BJ (cell line): ENCODE measurements around the gene PHF19. TPM values are rescaled to one million over a fixed set of nuclear protein-coding genes. Genes with fewer than 3 reads are reported as not detected.

ENCODE experiments used
- CTCF ChIA-PET: fragments of 350-600 bp; formaldehyde crosslinking; extraction: SDS; loops from one replicate; lab custom pipeline; 2021; ENCODE audit warnings: antibody characterized with exemption, inconsistent platforms; lab: Yijun Ruan, JAX
- POLR2A ChIA-PET: fragments of 300-600 bp; sonication (Branson Sonifier 250); formaldehyde crosslinking; extraction: SDS; loops from one replicate; lab custom pipeline; 2021; ENCODE audit warnings: antibody characterized with exemption; lab: Charles Lee
- DNase-seq: peaks from one replicate; pipeline ENCODE4 v3.0.0-alpha.2; 2011; ENCODE audit warnings: low read depth
- H3K27me3 ChIP-seq: 2 replicates; pipeline ENCODE4 v1.6.0; 2011; ENCODE audit warnings: low read length; ENCODE audit not compliant: control insufficient read depth, insufficient read depth
- H3K36me3 ChIP-seq: 2 replicates; pipeline ENCODE4 v1.5.1; 2011; ENCODE audit warnings: low read length; ENCODE audit not compliant: control insufficient read depth, insufficient read depth
- H3K4me3 ChIP-seq: 2 replicates; pipeline ENCODE4 v1.5.1; 2011; ENCODE audit warnings: low read depth, mild to moderate bottlenecking, control low read depth, low read length
- polyA plus RNA-seq: library from polyadenylated mRNA; depleted of rRNA; stranded (reverse); fragments of >200 nt; gene quantifications from 2 replicates; pipeline ENCODE4 v1.2.3, GENCODE V29; 2011
- TF ChIP-seq, protein P1 (sequence below): IDR thresholded peaks from 2 replicates; pipeline ENCODE4 v1.5.1; 2011; ENCODE audit warnings: low read depth, mild to moderate bottlenecking, control low read depth, inconsistent platforms, low read length, moderate library complexity; ENCODE audit not compliant: insufficient read depth

The PHF19 gene
- polyA plus RNA-seq, 1 experiment: 61.7 TPM

DNA sequence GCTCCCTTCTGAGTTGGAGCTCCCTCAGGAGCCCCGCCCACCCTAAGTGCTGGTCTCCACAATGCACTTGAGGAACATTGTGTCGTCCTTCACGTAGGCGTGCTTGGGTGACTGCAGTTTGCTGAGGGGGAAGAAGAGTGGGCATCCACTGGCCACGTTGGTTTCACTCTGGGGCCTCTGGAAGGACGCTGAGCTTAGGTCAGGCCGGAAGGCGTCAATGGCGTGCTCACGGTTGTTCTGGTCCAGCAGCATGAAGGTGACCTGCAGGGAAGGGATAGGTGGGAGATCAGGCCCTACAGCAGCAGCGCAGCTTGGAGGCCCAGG is 28.0 kb upstream of the PHF19 start:
- no peak overlapping the region for H3K4me3 ChIP-seq
- POLR2A ChIA-PET: no interaction called here
- no peaks in the 10 kb centered on the region for H3K36me3 ChIP-seq
- no peaks in the 10 kb centered on the region for H3K27me3 ChIP-seq
- no peak for DNase-seq
- CTCF ChIA-PET: no interaction called here
- TF ChIP-seq, protein P1, sequence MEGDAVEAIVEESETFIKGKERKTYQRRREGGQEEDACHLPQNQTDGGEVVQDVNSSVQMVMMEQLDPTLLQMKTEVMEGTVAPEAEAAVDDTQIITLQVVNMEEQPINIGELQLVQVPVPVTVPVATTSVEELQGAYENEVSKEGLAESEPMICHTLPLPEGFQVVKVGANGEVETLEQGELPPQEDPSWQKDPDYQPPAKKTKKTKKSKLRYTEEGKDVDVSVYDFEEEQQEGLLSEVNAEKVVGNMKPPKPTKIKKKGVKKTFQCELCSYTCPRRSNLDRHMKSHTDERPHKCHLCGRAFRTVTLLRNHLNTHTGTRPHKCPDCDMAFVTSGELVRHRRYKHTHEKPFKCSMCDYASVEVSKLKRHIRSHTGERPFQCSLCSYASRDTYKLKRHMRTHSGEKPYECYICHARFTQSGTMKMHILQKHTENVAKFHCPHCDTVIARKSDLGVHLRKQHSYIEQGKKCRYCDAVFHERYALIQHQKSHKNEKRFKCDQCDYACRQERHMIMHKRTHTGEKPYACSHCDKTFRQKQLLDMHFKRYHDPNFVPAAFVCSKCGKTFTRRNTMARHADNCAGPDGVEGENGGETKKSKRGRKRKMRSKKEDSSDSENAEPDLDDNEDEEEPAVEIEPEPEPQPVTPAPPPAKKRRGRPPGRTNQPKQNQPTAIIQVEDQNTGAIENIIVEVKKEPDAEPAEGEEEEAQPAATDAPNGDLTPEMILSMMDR: no peak

DNA sequence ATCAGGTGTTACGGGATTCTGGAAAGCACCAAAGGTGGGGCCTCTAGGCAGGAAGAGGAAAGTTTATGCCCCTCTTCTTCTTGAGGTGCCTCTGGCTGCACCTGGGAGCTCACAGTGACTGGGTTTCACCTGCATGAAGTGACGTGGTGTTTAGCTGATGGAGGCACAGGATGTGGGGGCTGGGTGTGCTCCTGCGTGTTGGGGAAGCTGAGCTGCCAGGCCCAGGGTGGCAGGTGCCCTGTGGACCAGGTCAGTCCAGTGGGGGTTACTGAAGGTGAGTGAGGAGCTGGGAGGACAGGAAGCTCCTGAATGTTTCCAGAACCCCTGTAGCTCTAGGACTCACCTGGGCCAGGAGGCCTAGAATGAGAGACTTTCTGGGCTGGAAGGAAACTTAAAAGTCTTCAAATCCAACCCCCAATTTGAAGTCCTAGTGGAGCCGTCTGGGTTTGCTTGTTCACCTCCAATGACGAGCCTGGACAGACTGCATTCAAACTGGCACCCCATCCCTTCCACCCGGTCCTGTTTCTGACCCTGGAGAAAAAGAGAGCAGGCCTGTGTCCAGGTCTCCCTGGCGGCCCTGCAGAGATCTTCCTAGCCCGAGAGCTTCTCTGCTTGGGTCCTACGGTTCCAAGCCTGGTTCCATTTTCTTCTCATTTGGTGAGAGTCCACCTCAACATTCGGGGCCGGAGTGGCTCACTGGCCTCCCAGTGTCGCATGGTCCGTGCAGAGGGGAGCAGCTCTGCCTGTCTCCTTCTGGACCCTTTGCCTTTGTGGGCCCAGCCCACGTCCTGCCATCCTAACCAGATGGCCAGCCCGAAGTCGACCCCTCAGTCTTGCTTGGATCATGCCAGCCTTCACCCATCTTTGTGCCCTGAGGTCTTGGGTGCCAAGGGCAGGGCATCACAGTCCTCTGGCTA is 27.3 kb upstream of the PHF19 start:
- DNase-seq: no peak
- TF ChIP-seq, protein P1: no peak
- no peaks in the 10 kb centered on the region for H3K36me3 ChIP-seq
- POLR2A ChIA-PET: no interaction called here
- H3K27me3 ChIP-seq: peaks cover 3% of the 10 kb centered on the region; the same call in 1 of the 2 replicates
- no peak overlapping the region for H3K4me3 ChIP-seq
- CTCF ChIA-PET: interaction anchor here (1.2 kb wide), 1 partner anchor 18 kb away, joined by 4 read pairs; no protein-coding TSS in a partner anchor

DNA sequence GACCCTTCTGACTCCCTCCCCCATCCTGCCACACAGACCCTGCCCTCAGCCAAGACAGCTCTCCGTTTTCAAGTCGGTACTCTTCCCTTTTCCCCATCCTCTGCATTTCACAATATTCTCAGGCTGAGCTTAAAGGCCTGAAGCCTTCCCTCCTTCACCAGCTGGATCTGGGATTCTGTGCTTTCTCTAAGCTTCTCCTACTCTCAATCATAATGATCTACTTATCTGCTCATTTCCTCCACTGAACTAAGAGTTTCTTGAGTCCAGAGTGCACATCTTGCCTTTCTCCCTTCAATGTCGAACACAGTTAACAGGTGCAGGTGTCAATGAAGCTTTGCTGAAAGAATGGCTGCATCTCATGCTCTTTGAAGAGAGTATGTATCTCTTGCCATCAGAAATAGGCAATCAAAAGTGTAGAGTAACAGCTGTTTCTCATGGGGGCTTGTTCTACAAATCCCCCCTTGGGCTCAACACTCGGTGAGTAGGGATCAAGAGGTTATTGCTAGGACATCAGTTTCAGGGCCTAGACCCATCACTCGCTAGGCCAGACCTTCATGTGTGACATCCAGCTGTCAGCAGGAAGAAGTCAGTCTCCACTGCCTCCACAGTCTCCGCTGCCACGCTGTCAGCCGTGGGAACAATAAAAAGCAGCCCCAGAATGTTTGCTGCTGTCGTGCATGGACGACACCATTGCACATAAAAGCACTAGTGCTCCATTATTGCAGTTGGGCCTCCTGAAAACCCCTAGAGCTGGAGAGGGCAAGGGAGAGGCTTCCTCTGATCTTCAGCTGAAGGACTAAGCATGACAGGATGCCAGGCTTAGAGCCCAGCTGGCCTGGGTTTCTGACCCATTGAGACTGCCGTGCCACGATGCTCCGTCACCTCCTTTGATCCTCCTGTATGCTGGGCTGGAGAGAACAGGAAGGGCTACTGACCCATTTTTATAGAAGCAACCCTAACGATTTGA is 25.9 kb upstream of the PHF19 start:
- H3K27me3 ChIP-seq: peaks cover 3% of the 10 kb centered on the region; the same call in 1 of the 2 replicates
- ChIA-PET POLR2A (no interaction called here), CTCF (interaction anchor here (0.9 to 1.2 kb wide), 3 partner anchors 17 to 19 kb away, joined by 3 to 4 read pairs (median 3); no protein-coding TSS in a partner anchor)
- TF ChIP-seq, protein P1: no peak
- no peaks in the 10 kb centered on the region for H3K36me3 ChIP-seq
- DNase-seq: no peak
- no peak overlapping the region for H3K4me3 ChIP-seq

DNA sequence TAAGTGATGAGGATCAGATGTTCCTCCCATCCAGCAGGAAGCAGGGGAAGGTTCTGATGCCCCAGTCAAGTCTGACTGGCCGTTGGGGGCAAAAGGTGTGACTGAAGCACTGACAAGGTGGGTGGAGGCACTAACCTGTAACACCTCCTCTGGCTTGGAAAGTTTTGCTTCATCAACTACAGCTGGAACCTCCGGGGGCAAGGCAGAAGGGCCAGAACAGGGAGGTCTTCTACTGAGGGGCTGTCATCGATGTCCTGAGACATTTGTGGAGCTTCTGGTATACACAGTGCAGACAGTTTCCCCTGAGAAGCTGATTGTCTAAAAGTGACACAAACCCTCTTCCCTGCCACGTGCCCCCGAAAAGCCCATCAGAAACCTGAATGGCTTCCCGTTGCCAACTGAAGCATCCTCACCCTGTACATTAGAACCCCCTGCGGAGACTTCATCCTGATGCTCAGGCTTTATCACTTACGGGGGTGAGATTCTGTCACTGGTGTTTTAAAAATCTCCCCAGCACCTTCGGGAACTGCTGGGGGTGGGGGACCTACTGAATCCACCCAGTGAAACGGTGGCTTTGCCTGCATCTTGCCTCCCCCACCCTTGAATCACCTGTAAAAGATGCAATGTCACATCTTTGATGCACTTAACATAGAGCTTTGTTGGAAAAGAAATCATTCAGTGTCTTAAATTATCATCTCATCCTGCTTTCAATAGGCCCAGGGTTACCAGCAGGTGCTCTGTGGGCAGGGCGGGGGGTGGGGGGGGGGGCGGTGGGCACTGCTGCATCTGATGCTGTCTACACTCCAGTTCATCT is 25.0 kb upstream of the PHF19 start:
- ChIA-PET CTCF (interaction anchor here (0.9 to 1.1 kb wide), 2 partner anchors 16 to 19 kb away, joined by 3 read pairs; no protein-coding TSS in a partner anchor), POLR2A (no interaction called here)
- H3K27me3 ChIP-seq: peaks cover 3% of the 10 kb centered on the region; the same call in 1 of the 2 replicates

More for the DNA sequence above, 25.0 kb upstream of the PHF19 start:
- TF ChIP-seq, protein P1: no peak
- Histone ChIP-seq H3K36me3 (no peaks in the 10 kb centered on the region), H3K4me3 (no peak overlapping the region)
- DNase-seq: no peak
